PC-9 (cell line): ENCODE data around the gene N4BP3. TPM values are rescaled to one million over a fixed set of nuclear protein-coding genes. Genes with fewer than 3 reads are reported as not detected.
A peak's percentile ranks its signal among the peaks of the same experiment; 100 is the strongest.

Experiments used
- BruUV-seq: library from RNA; stranded (reverse); fragments of 400-500 nt; replicated peaks from 2 replicates; lab custom pipeline; 2021; lab: Mats Ljungman, UMichigan
- CTCF ChIA-PET: fragments of 300-600 bp; sonication (Branson Sonifier 250); formaldehyde crosslinking; loops from one replicate; lab custom pipeline; 2022; ENCODE audit warnings: antibody characterized with exemption; lab: Charles Lee
- POLR2A ChIA-PET: fragments of 300-600 bp; sonication (Branson Sonifier 250); formaldehyde crosslinking; loops from one replicate; lab custom pipeline; 2022; ENCODE audit warnings: antibody characterized with exemption; ENCODE audit not compliant: unreplicated experiment; lab: Charles Lee
- DNase-seq, 2 experiments: peaks; one replicate each; pipeline versions ENCODE4 v3.0.0 to v3.0.0-alpha.2; 2015 to 2022; ENCODE audit warnings: mixed read lengths in 1 of 2
- H2AFZ ChIP-seq: fragments of 200-600 bp; sonication (generic); 2 replicates; pipeline ENCODE4 v1.8.1; 2017; ENCODE audit warnings: antibody characterized with exemption
- H3F3A ChIP-seq: fragments of 200-600 bp; sonication (generic); 2 replicates; pipeline ENCODE4 v1.8.1; 2017; ENCODE audit warnings: antibody characterized with exemption, mild to moderate bottlenecking, low read depth; ENCODE audit not compliant: insufficient read depth
- H3K27ac ChIP-seq: fragments of 200-600 bp; sonication (generic); 2 replicates; pipeline ENCODE4 v1.6.1; 2016; ENCODE audit warnings: mixed run types
- H3K27me3 ChIP-seq: fragments of 200-600 bp; sonication (generic); 2 replicates; pipeline ENCODE4 v1.6.1; 2016; ENCODE audit warnings: low read depth, mixed run types; ENCODE audit not compliant: insufficient read depth
- H3K36me3 ChIP-seq: fragments of 200-600 bp; sonication (generic); 2 replicates; pipeline ENCODE4 v1.6.1; 2016; ENCODE audit warnings: low read depth, mixed run types
- H3K4me1 ChIP-seq: fragments of 200-600 bp; sonication (generic); replicated peaks from 2 replicates; pipeline ENCODE4 v1.6.1; 2016; ENCODE audit warnings: mixed run types; ENCODE audit not compliant: insufficient read depth
- H3K4me2 ChIP-seq: fragments of 200-600 bp; sonication (generic); 2 replicates; pipeline ENCODE4 v1.6.1; 2017; ENCODE audit warnings: mixed run types
- H3K4me3 ChIP-seq: fragments of 200-600 bp; sonication (generic); 2 replicates; pipeline ENCODE4 v1.6.1; 2016; ENCODE audit warnings: mixed run types
- H3K79me2 ChIP-seq: fragments of 200-600 bp; sonication (generic); 2 replicates; pipeline ENCODE4 v1.6.1; 2017; ENCODE audit warnings: low read depth, mixed run types
- H3K9me2 ChIP-seq: fragments of 200-600 bp; sonication (generic); 2 replicates; pipeline ENCODE4 v1.8.1; 2017; ENCODE audit warnings: mild to moderate bottlenecking; ENCODE audit not compliant: insufficient read depth
- H3K9me3 ChIP-seq: fragments of 200-600 bp; sonication (generic); 2 replicates; pipeline ENCODE4 v1.8.1; 2016; ENCODE audit warnings: low read depth; ENCODE audit not compliant: insufficient read depth
- H4K20me1 ChIP-seq: fragments of 200-600 bp; sonication (generic); 2 replicates; pipeline ENCODE4 v1.8.1; 2017; ENCODE audit not compliant: insufficient read depth
- CTCF ChIP-seq: fragments of 200-600 bp; sonication (generic); conservative IDR thresholded peaks from 2 replicates; pipeline ENCODE4 v1.6.1; 2017; ENCODE audit warnings: mixed run types, antibody characterized with exemption, mild to moderate bottlenecking, moderate library complexity
- EZH2 ChIP-seq: fragments of 200-600 bp; sonication (generic); IDR thresholded peaks from 2 replicates; pipeline ENCODE4 v1.8.0; 2017; ENCODE audit warnings: antibody characterized with exemption, low read depth
- intact Hi-C: fragments of 100-400 bp; cut with micrococcal nuclease; formaldehyde crosslinking; loops from one replicate; pipeline ENCODE4 v1.10.0; 2022; ENCODE audit not compliant: unreplicated experiment
- total RNA-seq: library from RNA; stranded (reverse); gene quantifications from 2 replicates; pipeline ENCODE4 v1.2.3, GENCODE V29; 2021

Gene N4BP3
- total RNA-seq, 1 experiment from 2014 or later = 0.81 TPM

GRCh38 chr5:178069909-178070308 lies 43.4 kb upstream of the N4BP3 start:
- Histone ChIP-seq H3K27ac (no peak overlapping the region), H3K79me2 (no peaks in the 10 kb centered on the region), H3K4me2 (no peak overlapping the region), H3F3A (no peaks in the 10 kb centered on the region), H4K20me1 (no peaks in the 10 kb centered on the region), H3K9me2 (no peaks in the 10 kb centered on the region), H3K4me1 (no peaks in the 10 kb centered on the region), H2AFZ (no peak overlapping the region), H3K36me3 (no peaks in the 10 kb centered on the region), H3K9me3 (no peaks in the 10 kb centered on the region), H3K4me3 (no peak overlapping the region), H3K27me3 (peaks cover 45% of the 10 kb centered on the region)
- BruUV-seq = no TSS peak
- ChIA-PET POLR2A (no interaction called here), CTCF (no interaction called here)
- no peak for TF ChIP-seq EZH2
- TF ChIP-seq CTCF = peak; percentile 26; the same call in 1 of the 2 replicates
- intact Hi-C loops = loop anchor here (10.0 kb wide), 1 partner anchor 465 kb away; the partner anchor contains the start of gene B4GALT7
- DNase-seq = peak in 1 of 2 experiments; percentile 43

DNA sequence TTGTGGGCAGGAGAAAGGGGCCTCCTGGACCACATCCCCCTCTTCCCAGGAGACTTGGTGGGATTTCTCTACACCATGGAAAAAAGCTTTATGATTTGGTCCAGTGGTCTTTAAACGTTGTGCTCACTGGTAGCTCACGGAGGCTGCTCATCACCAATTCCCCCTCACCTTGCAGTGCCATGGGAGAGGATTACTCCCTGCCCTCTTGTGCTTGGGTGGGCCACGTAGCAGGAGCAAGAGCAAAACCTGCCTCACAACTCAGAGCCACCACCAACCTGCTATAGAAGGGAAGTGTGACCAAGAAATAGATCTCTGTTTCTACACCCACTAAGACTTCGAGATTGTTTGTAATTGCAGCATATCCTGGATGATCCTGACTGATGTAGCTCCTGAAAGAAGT lies 42.2 kb upstream of the N4BP3 start:
- H3K9me3 ChIP-seq = no peaks in the 10 kb centered on the region
- no peak overlapping the region for H3K27ac ChIP-seq
- no peak overlapping the region for H2AFZ ChIP-seq
- no peak overlapping the region for H3K4me2 ChIP-seq
- no peaks in the 10 kb centered on the region for H3F3A ChIP-seq
- no peaks in the 10 kb centered on the region for H3K36me3 ChIP-seq
- H4K20me1 ChIP-seq = no peaks in the 10 kb centered on the region
- H3K4me3 ChIP-seq = no peak overlapping the region
- H3K79me2 ChIP-seq = no peaks in the 10 kb centered on the region
- POLR2A ChIA-PET = no interaction called here
- no peak for TF ChIP-seq EZH2
- TF ChIP-seq CTCF = no peak
- H3K27me3 ChIP-seq = peaks cover 45% of the 10 kb centered on the region
- no peaks in the 10 kb centered on the region for H3K9me2 ChIP-seq
- DNase-seq = no peak
- intact Hi-C loops = no loop called here
- H3K4me1 ChIP-seq = 0 out of 2 replicates have a peak, but pooled peaks cover under 1% of the 10 kb centered on the region
- BruUV-seq = no TSS peak
- CTCF ChIA-PET = no interaction called here

GRCh38 chr5:178072749-178073148 lies 40.6 kb upstream of the N4BP3 start:
- POLR2A ChIA-PET = no interaction called here
- intact Hi-C loops = no loop called here

More at GRCh38 chr5:178072749-178073148, 40.6 kb upstream of the N4BP3 start:
- no peak overlapping the region for H3K4me3 ChIP-seq
- no peaks in the 10 kb centered on the region for H3K79me2 ChIP-seq
- TF ChIP-seq EZH2 (no peak), CTCF (no peak)
- peaks cover 6% of the 10 kb centered on the region for H3F3A ChIP-seq
- BruUV-seq = no TSS peak
- H3K4me1 ChIP-seq = peaks cover 17% of the 10 kb centered on the region
- no peak overlapping the region for H3K27ac ChIP-seq
- no peak for DNase-seq
- H3K27me3 ChIP-seq = peaks cover 33% of the 10 kb centered on the region
- H3K36me3 ChIP-seq = no peaks in the 10 kb centered on the region
- no peak overlapping the region for H3K4me2 ChIP-seq
- CTCF ChIA-PET = interaction anchor here (0.7 kb wide), 1 partner anchor 81 kb away, joined by 3 read pairs; the partner anchor contains the start of gene NHP2
- H2AFZ ChIP-seq = no peak overlapping the region
- no peaks in the 10 kb centered on the region for H3K9me2 ChIP-seq
- H3K9me3 ChIP-seq = no peaks in the 10 kb centered on the region
- H4K20me1 ChIP-seq = no peaks in the 10 kb centered on the region
